Prostate gland (tissue), 2 donors: ENCODE results near the gene ARHGAP31. TPM values are rescaled to one million over a fixed set of nuclear protein-coding genes. Genes with fewer than 3 reads are reported as not detected.

Source experiments
- DNase-seq: peaks from one replicate; pipeline ENCODE4 v3.0.0-alpha.2; 2019; ENCODE audit warnings: low spot score
- H3K27ac ChIP-seq, 2 donors: fragments of 200-600 bp; sonication (generic); 2 replicates each; pipeline ENCODE4 v1.5.1; 2017 to 2019
- H3K27me3 ChIP-seq: fragments of 200-600 bp; sonication (generic); replicated peaks from 2 replicates; pipeline ENCODE4 v1.5.1; 2019; ENCODE audit not compliant: insufficient read depth
- H3K36me3 ChIP-seq, 2 donors: fragments of 200-600 bp; sonication (generic); 1 replicate in 1 of 2; 2 replicates in 1 of 2; pipeline versions ENCODE4 v1.5.1 to v1.8.1; 2017 to 2019
- H3K4me1 ChIP-seq: fragments of 200-600 bp; sonication (generic); replicated peaks from 2 replicates; pipeline ENCODE4 v1.5.1; 2019
- H3K4me3 ChIP-seq, 2 donors: fragments of 200-600 bp; sonication (generic); 2 replicates each; pipeline ENCODE4 v1.5.1; 2017 to 2019
- H3K9me3 ChIP-seq: fragments of 200-600 bp; sonication (generic); 2 replicates; pipeline ENCODE4 v1.5.1; 2017
- CTCF ChIP-seq, 4 experiments: fragments of 200-600 bp in 2 of 4; fragments of 450-650 bp in 2 of 4; sonication (generic) in 2 of 4; IDR thresholded peaks; 1 replicate in 3 of 4; 2 replicates in 1 of 4; pipeline ENCODE4 v1.5.1; 2016 to 2019; ENCODE audit warnings: antibody characterized with exemption in 4 of 4, mild to moderate bottlenecking in 2 of 4, moderate library complexity in 2 of 4
- POLR2A ChIP-seq: fragments of 450-650 bp; IDR thresholded peaks from one replicate; pipeline ENCODE4 v1.6.1; 2016; ENCODE audit warnings: antibody characterized with exemption, mild to moderate bottlenecking
- POLR2AphosphoS5 ChIP-seq: sonication (generic); formaldehyde crosslinking; IDR thresholded peaks from one replicate; pipeline ENCODE4 v1.6.1; 2017; ENCODE audit warnings: antibody characterized with exemption
- whole genome bisulfite sequencing: methylation state at CpG from one replicate; pipeline ENCODE4 v1.1.5; 2018; 5-methylcytosine and 5-hydroxymethylcytosine counted together
- intact Hi-C: fragments of 100-400 bp; cut with DNase I; formaldehyde crosslinking; loops from one replicate; pipeline ENCODE4 v1.14.2; 2022
- total RNA-seq, 2 donors: library from RNA; depleted of rRNA; stranded (reverse); fragments of >200 nt; gene quantifications; one replicate each; pipeline ENCODE4 v1.1.0, GENCODE V29; 2016

ARHGAP31 gene
- total RNA-seq, 2 donors from 2014 or later = 6.5 to 10.7 TPM

DNA sequence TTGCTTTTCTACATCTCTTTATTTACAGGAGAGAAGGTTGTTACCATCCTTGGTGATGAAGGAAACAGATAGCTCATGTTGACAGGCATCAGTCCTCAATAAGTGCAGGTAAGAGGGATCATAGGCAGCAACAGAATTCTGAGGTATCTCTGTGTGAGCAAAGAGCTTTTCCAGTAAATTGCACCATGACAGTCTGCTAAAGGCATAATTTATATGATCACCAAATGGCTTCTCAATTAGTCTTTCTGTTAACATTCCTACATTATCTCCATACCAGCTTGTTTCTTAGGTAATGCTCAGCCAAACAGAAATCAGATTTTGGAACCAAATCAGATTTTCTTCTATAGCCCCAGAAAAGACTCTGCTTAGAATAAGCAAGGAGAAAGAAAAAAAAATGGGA, 3.6 kb upstream of the ARHGAP31 start:
- TF ChIP-seq CTCF (IDR thresholded peaks at IDR 0.05) (no peak), POLR2A (no peak), POLR2AphosphoS5 (no peak)
- intact Hi-C loops = no loop called here
- H3K36me3 ChIP-seq = no peaks in the 10 kb centered on the region
- no peak overlapping the region for H3K4me3 ChIP-seq
- no peak overlapping the region for H3K27ac ChIP-seq
- no peaks in the 10 kb centered on the region for H3K4me1 ChIP-seq
- DNase-seq = no peak
- H3K9me3 ChIP-seq = no peaks in the 10 kb centered on the region
- H3K27me3 ChIP-seq = no peaks in the 10 kb centered on the region

GRCh38 chr3:119291062-119291700, 3.0 kb upstream of the ARHGAP31 start:
- no peaks in the 10 kb centered on the region for H3K9me3 ChIP-seq
- H3K27ac ChIP-seq = no peak overlapping the region
- WGBS = 81% methylated on average over 7 of the region's 7 CpGs
- intact Hi-C loops = no loop called here
- no peak overlapping the region for H3K4me3 ChIP-seq
- H3K27me3 ChIP-seq = no peaks in the 10 kb centered on the region
- DNase-seq = no peak
- no peaks in the 10 kb centered on the region for H3K4me1 ChIP-seq
- TF ChIP-seq POLR2A = no peak
- no peaks in the 10 kb centered on the region for H3K36me3 ChIP-seq

GRCh38 chr3:119292666-119293065, 1.5 kb upstream of the ARHGAP31 start:
- H3K27ac ChIP-seq = no peak overlapping the region
- WGBS = 86% methylated on average over 4 of the region's 4 CpGs
- intact Hi-C loops = no loop called here

DNA sequence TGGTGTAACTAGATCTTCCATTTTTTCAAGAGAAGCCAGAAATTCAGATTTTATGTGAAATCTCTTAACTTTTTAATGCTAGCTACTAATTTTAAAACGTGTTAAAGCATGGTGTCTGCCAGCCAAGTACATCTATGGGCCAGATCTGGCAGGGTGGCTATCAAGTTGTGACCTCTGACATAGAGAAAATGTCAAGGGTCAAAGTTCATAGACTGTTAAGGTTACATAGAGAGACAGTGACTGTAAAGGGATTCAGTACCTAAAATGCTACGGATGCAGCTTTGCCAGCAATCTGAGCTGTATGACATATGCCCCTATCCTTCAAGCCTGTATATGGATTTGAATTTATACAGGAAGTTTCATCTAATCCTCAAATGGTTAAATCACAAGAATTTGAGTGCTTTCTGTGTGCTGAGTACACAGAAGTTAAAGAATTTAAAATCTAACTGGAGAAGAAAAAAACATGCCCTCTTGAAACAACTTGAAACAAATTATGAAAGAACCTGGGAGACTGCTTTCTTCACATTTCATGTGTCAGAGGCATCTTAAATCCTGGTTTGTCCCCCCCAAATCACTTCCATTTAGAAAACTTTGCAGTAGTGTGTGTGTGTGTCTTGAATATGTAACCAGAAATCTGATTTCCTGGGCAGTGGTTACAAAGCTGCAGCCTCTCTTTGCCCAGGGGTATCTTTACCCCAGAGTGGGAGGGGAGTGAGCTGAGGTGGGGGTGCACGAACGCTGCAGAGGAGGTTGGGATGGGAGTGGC, 895 bp upstream of the ARHGAP31 start:
- DNase-seq = no peak
- peak overlapping the region; percentile 48 to 59 for H3K4me3 ChIP-seq
- H3K27me3 ChIP-seq = no peaks in the 10 kb centered on the region
- WGBS = 33% methylated on average over 4 of the region's 4 CpGs
- peak overlapping the region; percentile 74 to 90 for H3K27ac ChIP-seq
- intact Hi-C loops = no loop called here
- no peaks in the 10 kb centered on the region for H3K4me1 ChIP-seq
- no peaks in the 10 kb centered on the region for H3K36me3 ChIP-seq
- no peaks in the 10 kb centered on the region for H3K9me3 ChIP-seq
- TF ChIP-seq CTCF (IDR thresholded peaks at IDR 0.05) (no peak), POLR2A (no peak), POLR2AphosphoS5 (no peak)

More at GRCh38 chr3:119292666-119293065, 1.5 kb upstream of the ARHGAP31 start:
- Histone ChIP-seq H3K4me3 (no peak overlapping the region), H3K36me3 (no peaks in the 10 kb centered on the region), H3K27me3 (no peaks in the 10 kb centered on the region), H3K4me1 (no peaks in the 10 kb centered on the region), H3K9me3 (no peaks in the 10 kb centered on the region)
- TF ChIP-seq POLR2A (no peak), POLR2AphosphoS5 (no peak), CTCF (IDR thresholded peaks at IDR 0.05) (no peak)
- no peak for DNase-seq

DNA sequence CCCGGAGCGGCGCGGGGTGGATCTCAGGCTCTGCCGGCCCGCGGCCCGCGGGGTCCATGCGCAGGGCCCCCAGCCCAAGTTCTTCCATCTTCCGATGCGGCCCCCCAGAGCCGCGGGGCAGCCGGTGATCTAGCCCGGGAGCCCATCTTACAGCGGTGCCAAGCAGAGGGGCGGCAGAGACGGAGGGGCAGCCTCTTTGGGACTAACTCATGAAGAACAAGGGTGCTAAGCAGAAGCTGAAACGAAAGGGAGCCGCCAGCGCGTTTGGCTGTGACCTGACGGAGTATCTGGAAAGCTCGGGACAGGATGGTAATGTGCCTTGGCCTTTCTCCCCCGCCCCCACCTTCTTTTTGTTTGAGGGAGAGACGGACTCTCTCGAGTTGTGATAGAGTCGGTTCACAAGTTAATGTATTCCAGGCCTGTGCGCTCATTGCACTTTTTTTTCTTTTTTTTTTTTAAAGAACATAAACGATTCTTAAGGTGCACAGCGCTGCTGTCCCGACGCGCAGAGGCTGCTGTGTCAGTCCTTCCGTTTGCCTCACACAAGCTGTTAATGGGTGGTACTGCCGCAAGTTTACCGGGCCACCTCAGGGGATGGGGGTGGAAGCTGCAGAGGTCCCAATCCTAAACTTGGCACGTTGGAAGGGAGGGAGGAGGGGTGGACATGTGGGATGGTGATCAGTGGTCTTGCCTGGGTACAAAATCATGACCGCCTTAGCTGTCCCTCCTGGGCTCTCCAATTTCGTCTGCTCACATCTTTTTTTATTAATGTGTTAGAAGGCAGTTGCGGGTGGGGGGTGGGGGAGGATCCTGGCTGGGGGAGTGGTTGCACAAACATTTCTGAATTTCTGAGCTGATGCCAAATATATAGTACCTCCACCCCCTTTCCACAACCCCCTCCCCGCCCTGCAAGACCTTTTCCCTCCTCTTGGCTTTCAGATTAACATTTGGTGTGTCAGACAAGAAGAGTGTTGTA, 801 bp downstream of the ARHGAP31 start:
- H3K9me3 ChIP-seq = no peaks in the 10 kb centered on the region
- no peaks in the 10 kb centered on the region for H3K4me1 ChIP-seq
- peak; percentile 43 for DNase-seq
- no peaks in the 10 kb centered on the region for H3K27me3 ChIP-seq
- WGBS = 1% methylated on average over 43 of the region's 43 CpGs
- peak overlapping the region; percentile 48 to 59 for H3K4me3 ChIP-seq
- TF ChIP-seq CTCF (IDR thresholded peaks at IDR 0.05) (no peak), POLR2A (no peak)
- intact Hi-C loops = no loop called here
- H3K36me3 ChIP-seq = no peaks in the 10 kb centered on the region
- peak overlapping the region; percentile 74 to 90 for H3K27ac ChIP-seq
